ENCODE data around the gene NRTN. TPM values are rescaled to one million over a fixed set of nuclear protein-coding genes. Genes with fewer than 3 reads are reported as not detected.

NRTN gene
- polyA plus RNA-seq, 3 donors = not detected

DNA sequence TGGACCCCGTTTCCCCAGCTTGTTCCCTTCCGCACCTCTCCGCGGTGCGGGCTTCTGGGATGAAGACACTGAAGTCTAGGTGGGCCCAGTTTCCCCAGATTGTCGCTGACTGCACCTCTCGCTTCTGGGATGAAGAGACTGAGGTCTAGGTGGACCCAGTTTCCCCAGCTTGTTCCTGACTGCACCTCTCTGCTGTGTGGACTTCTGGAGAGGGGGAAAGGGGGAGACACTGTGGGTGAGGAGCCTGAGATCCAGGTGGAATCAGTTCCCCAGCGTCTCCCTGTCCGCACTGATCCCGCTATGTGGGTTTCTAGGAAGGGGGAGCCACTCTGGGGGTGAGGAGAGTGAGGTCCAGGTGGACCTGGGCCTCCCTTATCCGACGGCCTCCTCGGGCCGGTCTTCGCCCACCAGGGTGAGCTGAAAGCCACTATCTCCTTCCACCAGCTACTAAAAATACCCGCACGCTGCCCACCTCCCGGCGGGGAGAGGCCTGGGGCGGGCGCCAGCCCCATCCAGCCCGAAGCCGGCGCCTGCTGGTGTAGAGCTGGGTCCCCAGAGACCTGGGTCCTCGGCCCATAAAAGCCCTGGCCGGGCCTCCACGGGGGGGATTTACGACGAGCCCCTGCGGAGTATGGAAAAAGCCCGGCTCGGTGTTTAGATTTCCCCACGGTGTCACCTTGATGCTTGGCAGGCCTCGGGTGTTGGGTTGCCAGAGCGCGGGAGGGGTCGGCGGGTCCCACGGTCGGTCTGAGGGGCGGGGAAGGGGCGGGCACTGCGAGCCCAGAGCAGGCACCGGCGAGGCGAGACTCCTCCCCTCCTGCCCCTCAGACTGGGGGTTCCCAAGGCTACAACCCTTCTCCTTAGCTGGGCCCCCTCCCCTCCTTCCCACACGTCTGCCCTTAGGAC, 24.0 kb downstream of the NRTN start:
- H3K4me3 Mint-ChIP-seq = peak overlapping the region; percentile 83 to 87
- DNase-seq = no peak
- H3K4me3 ChIP-seq (replicated peaks in 1 of 3; ENCODE audit: low read depth in 2 of 3, low read length in 3 of 3) = peak overlapping the region; percentile 21 to 70 (median 41)
- H3K36me3 ChIP-seq (replicated peaks in 1 of 2; ENCODE audit: control insufficient read depth in 1 of 2, insufficient read depth in 2 of 2, low read length in 2 of 2) = no peaks in the 10 kb centered on the region
- H2AFZ ChIP-seq (ENCODE audit: insufficient read depth, low read depth, low read length, poor library complexity, severe bottlenecking) = peak overlapping the region; percentile 81
- peak overlapping the region; percentile 66 for H3K4me2 ChIP-seq (replicated peaks; ENCODE audit: extremely low read depth, low read length, poor library complexity, severe bottlenecking)
- TF ChIP-seq, protein P1, sequence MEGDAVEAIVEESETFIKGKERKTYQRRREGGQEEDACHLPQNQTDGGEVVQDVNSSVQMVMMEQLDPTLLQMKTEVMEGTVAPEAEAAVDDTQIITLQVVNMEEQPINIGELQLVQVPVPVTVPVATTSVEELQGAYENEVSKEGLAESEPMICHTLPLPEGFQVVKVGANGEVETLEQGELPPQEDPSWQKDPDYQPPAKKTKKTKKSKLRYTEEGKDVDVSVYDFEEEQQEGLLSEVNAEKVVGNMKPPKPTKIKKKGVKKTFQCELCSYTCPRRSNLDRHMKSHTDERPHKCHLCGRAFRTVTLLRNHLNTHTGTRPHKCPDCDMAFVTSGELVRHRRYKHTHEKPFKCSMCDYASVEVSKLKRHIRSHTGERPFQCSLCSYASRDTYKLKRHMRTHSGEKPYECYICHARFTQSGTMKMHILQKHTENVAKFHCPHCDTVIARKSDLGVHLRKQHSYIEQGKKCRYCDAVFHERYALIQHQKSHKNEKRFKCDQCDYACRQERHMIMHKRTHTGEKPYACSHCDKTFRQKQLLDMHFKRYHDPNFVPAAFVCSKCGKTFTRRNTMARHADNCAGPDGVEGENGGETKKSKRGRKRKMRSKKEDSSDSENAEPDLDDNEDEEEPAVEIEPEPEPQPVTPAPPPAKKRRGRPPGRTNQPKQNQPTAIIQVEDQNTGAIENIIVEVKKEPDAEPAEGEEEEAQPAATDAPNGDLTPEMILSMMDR (IDR thresholded peaks at IDR 0.05) = no peak
- H3K4me1 ChIP-seq (ENCODE audit: control insufficient read depth in 1 of 2, insufficient read depth in 2 of 2, low read length in 2 of 2) = peaks cover 19 to 26% of the 10 kb centered on the region in 2 donors
- H3K9ac ChIP-seq (ENCODE audit: insufficient read depth, low read length, poor library complexity, severe bottlenecking) = peak overlapping the region; percentile 56
- no peaks in the 10 kb centered on the region for H4K20me1 ChIP-seq (ENCODE audit: insufficient read depth, low read length)
- peaks cover 18% of the 10 kb centered on the region for H3K4me1 Mint-ChIP-seq
- peaks cover 0 to 5% of the 10 kb centered on the region in 2 donors for H3K9me3 ChIP-seq (replicated peaks in 1 of 2; ENCODE audit: control insufficient read depth in 1 of 2, insufficient read depth in 1 of 2, low read length in 2 of 2)
- H3K79me2 ChIP-seq (ENCODE audit: insufficient read depth, low read length) = no peaks in the 10 kb centered on the region
- peak overlapping the region in 6 of 7 donors; percentile 65 to 95 (median 84) for H3K27ac Mint-ChIP-seq
- peaks cover 0 to 19% of the 10 kb centered on the region in 2 donors for H3K27me3 ChIP-seq (ENCODE audit: control insufficient read depth in 2 of 2, insufficient read depth in 2 of 2, low read length in 2 of 2)
- WGBS (ENCODE audit: insufficient coverage) = 1% methylated on average over 42 of the region's 47 CpGs
- H3K36me3 Mint-ChIP-seq = no peaks in the 10 kb centered on the region
- peaks cover 13 to 38% (median 23%) of the 10 kb centered on the region in 3 donors for H3K27me3 Mint-ChIP-seq (ENCODE audit: low read depth in 3 of 3)
- intact Hi-C loops (cut with micrococcal nuclease) = no loop called here
- H3K9me3 Mint-ChIP-seq = peaks cover 2 to 15% (median 9%) of the 10 kb centered on the region in 7 donors
- H3K27ac ChIP-seq (ENCODE audit: low read depth in 1 of 2, low read length in 2 of 2) = peak overlapping the region; percentile 58 to 73

DNA sequence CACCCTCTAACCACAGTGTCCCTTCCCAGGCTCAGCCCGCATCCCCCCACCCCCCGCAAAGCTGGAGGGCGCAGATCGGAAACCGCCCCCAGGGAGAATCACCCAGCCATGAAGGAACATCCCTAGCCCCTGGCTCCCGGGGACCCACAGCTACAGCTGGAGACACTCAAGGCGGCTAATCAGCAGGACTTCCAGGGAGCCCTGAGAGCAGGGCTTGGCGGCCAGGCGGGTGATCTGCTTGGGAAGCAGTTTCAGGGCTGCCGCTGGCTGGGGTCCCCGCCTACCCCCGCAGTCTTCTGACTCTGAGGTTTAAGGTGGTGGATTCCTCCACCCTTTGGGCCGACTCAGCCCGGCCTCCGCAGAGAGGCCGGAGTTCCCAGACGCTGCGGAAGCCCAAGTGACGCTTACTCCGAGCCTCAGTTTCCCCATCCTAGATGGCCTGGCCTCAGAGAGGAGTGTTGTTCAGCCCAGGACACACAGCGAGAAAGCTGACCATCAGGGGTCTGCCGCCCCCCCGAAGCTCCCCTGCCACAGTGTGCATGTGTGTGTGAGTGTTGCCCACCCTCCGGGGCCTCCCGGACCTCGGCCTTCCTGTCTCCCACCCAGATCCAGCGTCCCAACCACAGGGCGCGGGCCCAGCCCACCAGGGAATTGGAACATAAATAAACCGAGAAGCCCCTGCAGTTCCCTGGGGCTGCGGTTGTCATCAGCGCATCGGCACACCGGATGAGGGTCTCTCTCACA, 24.9 kb downstream of the NRTN start:
- Mint-ChIP-seq H3K9me3 (peaks cover 2 to 15% (median 9%) of the 10 kb centered on the region in 7 donors), H3K27ac (no peak overlapping the region), H3K4me1 (peaks cover 18% of the 10 kb centered on the region), H3K27me3 (ENCODE audit: low read depth in 3 of 3) (peaks cover 13 to 36% (median 23%) of the 10 kb centered on the region in 3 donors), H3K36me3 (no peaks in the 10 kb centered on the region), H3K4me3 (no peak overlapping the region)
- Histone ChIP-seq H3K9me3 (replicated peaks in 1 of 2; ENCODE audit: control insufficient read depth in 1 of 2, insufficient read depth in 1 of 2, low read length in 2 of 2) (peaks cover 0 to 5% of the 10 kb centered on the region in 2 donors), H2AFZ (ENCODE audit: insufficient read depth, low read depth, low read length, poor library complexity, severe bottlenecking) (no peak overlapping the region), H3K27ac (ENCODE audit: low read depth in 1 of 2, low read length in 2 of 2) (no peak overlapping the region), H3K4me1 (ENCODE audit: control insufficient read depth in 1 of 2, insufficient read depth in 2 of 2, low read length in 2 of 2) (peaks cover 19 to 26% of the 10 kb centered on the region in 2 donors), H3K4me3 (replicated peaks in 1 of 3; ENCODE audit: low read depth in 2 of 3, low read length in 3 of 3) (no peak overlapping the region), H4K20me1 (ENCODE audit: insufficient read depth, low read length) (no peaks in the 10 kb centered on the region), H3K27me3 (ENCODE audit: control insufficient read depth in 2 of 2, insufficient read depth in 2 of 2, low read length in 2 of 2) (peaks cover 0 to 19% of the 10 kb centered on the region in 2 donors), H3K4me2 (replicated peaks; ENCODE audit: extremely low read depth, low read length, poor library complexity, severe bottlenecking) (no peak overlapping the region), H3K79me2 (ENCODE audit: insufficient read depth, low read length) (no peaks in the 10 kb centered on the region), H3K36me3 (replicated peaks in 1 of 2; ENCODE audit: control insufficient read depth in 1 of 2, insufficient read depth in 2 of 2, low read length in 2 of 2) (no peaks in the 10 kb centered on the region), H3K9ac (ENCODE audit: insufficient read depth, low read length, poor library complexity, severe bottlenecking) (no peak overlapping the region)
- WGBS (ENCODE audit: insufficient coverage) = 83% methylated on average over 19 of the region's 34 CpGs
- TF ChIP-seq, protein P1 (IDR thresholded peaks at IDR 0.05) = no peak
- no peak for DNase-seq
- intact Hi-C loops (cut with micrococcal nuclease) = no loop called here
